SW 1271 (cell line): ENCODE results near the gene GRIN3B.
"Not testable (repeated sequence)": the region's sequence is repeated elsewhere in the genome, so short reads cannot be mapped to it uniquely, and the experiment has no call there.

ENCODE experiments used
- DNase-seq, 2 experiments: peaks; one replicate each; lab custom pipeline; 2025; lab: John Stamatoyannopoulos, UW

GRIN3B gene

GRCh38 chr19:1000095-1000494, at the start of gene GRIN3B:
TSS of gene GRIN3B (plus strand) at chr19:1000419. CDS start at chr19:1000438, 19 bp downstream.
- DNase-seq = peak in 1 of 2 experiments; percentile 42

DNA sequence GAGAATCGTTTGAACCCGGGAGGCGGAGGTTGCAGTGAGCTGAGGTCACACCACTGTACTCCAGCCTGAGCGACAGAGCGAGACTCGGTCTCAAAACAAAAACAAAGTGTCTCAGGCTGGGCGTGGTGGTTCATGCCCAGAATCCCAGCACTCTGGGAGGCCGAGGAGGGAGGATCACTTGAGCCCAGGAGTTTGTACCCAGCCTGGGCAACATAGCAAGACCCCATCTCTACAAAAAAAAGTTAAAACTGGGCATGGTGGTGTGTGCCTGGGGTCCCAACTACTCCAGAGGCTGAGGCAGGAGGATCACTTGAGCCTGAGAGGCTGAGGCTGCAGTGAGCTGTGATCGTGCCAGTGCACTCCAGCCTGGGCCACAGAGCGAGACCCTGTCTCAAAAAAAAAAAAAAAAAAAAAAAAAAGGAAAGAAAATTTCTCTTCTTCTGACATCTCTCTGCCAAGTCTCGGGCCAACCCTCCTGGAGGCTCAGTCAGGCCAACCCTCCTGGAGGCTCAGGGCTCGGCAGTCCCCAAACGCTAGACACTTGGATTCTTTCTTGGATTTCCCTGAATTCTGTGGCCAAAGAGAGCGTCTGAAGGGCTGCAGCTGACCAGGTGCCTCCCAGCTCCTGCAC, 48.1 kb upstream of the GRIN3B start:
- DNase-seq = no peak

GRCh38 chr19:952680-953444, 47.4 kb upstream of the GRIN3B start:
- DNase-seq = no peak

GRCh38 chr19:953445-954271, 46.6 kb upstream of the GRIN3B start:
- no peak for DNase-seq

GRCh38 chr19:954272-954671, 45.9 kb upstream of the GRIN3B start:
- no peak for DNase-seq

GRCh38 chr19:954672-955494, 45.3 kb upstream of the GRIN3B start:
- no peak for DNase-seq

DNA sequence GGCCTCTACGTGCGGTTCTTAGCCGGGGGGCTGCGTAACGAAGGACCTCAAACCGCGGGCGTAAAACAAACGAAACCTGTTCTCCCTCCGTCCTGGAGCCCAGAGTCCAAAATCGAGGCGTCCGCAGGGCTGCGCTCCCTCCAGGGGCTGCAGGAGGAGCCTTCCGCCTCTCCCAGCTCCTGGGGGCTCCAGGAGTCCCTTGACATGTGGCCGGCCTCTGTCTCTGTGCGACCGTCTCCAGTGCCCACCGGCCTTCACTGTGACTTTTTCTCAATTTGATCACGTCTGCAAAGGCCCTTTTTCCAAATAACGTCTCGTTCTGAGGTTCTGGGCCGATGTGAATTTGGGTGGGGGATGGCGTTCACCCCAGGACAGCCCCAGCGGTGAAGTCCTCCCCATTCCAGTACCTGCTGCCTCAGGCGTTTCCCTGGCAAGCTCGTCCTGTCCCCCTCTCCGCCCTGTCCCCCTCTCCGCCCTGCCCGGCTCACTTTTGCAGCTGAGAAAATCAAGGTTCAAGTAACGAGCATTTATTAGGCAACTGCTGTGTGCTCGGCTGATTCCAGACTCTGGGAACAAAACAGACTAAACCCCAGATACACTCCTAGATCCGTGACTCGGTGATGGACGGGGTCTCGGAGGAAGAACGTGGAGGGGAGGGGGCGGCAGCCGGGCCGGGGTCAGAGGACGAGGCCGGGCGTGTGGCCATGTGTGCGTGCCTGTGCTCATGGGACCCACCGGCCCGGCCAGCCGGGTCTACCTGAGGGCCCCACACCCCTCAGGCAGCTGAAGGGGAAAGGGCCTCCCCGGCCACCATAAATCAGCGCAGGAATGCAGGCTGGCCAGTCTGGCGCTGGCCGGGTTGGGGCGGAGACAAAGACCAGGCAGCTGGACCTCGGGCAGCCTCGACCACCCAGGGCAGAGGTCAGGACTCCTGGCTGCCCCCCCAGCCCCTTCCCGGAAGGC, 44.1 kb upstream of the GRIN3B start:
- no peak for DNase-seq

- DNase-seq = no peak
Measured at GRCh38 chr19:956766-957440, 43.3 kb upstream of the GRIN3B start.

- not testable (repeated sequence) for DNase-seq
Measured at GRCh38 chr19:957578-957977, 42.6 kb upstream of the GRIN3B start.

DNA sequence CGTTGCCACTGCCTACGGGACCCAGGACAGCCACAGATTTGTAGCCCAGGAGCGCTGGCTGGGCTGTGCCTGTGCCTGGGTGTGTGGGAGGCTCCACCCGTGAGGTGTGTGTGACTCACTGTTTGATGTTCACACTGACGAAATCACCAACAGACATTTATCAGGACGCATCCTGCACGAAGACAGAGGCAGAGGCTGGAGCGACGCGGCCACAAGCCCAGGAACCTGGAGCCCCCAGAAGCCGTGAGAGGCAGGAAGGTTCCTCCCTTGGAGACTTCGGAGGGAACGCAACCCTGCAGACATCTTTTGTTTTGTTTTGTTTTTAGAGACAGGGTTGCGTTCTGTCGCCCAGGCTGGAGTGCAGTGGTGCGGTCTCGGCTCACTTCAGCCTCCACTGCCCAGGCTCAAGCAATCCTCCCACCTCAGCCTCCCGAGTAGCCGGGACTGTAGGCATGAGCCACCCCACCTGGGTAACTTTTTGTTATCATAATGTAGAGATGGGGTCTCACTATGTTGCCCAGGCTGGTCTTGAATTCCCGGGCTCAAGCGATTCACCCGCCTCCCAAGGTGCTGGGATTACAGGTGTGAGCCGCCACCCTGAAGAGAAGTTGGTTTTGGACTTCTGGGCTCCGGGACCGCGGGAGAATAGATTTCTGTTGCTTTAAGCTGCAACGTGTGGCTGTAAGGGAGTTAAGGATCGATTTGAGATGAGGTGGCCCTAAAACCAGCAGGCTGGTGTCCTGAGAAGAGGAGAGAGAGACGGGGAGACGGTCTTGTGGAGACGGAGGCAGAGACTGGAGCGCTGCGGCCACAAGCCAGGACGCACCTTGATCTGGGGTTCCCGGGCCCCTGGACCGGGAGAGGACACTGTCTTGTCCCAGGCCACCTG, 41.0 kb upstream of the GRIN3B start:
- no peak for DNase-seq

- no peak for DNase-seq
Measured at GRCh38 chr19:960020-960419, 40.2 kb upstream of the GRIN3B start.

DNA sequence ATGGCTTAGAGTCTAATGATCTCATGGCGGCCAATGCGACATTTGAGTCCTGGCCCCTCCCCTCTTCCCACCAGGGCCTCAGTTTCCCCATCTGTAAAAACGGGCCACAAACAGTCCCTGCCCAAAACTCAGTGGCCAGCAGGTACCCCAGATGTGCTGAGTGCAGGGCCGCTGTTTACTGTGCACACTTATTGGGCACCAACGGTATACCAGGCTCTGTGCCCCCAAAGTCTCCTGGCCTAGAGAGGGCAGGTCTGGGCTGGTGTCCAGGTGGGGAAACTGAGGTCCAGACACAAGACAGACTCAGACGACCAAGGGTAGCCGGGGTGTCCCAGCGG, 39.6 kb upstream of the GRIN3B start:
- no peak for DNase-seq

- no peak for DNase-seq
Measured at GRCh38 chr19:961866-962620, 38.2 kb upstream of the GRIN3B start.

GRCh38 chr19:962683-963400, 37.4 kb upstream of the GRIN3B start:
- DNase-seq = no peak

DNA sequence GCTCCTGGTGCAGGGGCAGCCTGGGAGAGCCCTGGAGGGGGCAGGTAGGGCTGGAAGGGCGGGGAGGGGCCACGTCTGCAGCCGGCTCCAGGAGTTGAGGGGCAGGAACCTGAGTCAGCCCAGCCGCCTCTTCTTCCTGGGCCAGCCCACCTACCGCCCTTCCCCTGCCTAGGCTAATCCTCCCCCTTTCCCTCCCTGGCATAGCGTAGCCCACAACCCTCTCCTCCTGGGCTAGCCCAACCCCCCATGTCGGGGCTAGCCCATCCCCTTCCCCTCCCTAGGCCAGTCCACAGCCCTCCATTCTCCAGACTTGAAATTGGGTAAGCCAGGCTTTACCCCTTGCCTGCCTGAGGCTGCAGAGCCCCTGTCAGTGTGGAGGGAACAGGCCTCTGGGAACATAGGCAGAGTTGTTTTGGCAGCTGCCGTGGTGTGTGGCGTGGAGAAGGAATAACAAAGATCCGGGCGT, 36.7 kb upstream of the GRIN3B start:
- no peak for DNase-seq

DNA sequence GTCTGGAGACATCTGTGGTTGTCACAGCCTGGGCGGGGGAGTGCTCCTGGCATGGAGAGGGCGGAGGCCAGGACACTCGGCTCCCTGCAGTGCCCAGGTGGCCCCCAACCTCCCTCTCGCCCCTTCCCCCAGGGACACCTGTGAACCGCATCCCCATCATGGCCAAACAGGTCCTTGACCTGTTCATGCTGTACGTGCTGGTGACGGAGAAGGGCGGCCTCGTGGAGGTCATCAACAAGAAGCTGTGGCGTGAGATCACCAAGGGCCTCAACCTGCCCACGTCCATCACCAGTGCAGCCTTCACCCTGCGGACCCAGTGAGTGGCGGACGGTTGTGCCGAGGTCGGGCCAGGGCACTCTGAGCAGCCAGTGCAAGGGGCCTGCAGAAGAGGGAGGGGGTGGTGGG, 36.1 kb upstream of the GRIN3B start:
- no peak for DNase-seq
